Measurements from ENCODE around the gene HNRNPA1. TPM values are rescaled to one million over a fixed set of nuclear protein-coding genes. Genes with fewer than 3 reads are reported as not detected.
A peak's percentile ranks its signal among the peaks of the same experiment; 100 is the strongest.

HNRNPA1 gene
- total and polyA plus RNA-seq, 4 donors, result 645 to 1,277 (median 814) TPM

- ATAC-seq (ENCODE audit: low FRiP score) (no peak), DNase-seq (no peak)
- Histone ChIP-seq H3K36me3 (ENCODE audit: control insufficient read depth in 1 of 2, insufficient read depth in 2 of 2, low read length in 1 of 2) (peaks cover 0 to 3% of the 10 kb centered on the region in 2 donors), H3K27me3 (ENCODE audit: control insufficient read depth in 1 of 2, insufficient read depth in 2 of 2, low read length in 1 of 2) (no peaks in the 10 kb centered on the region), H3K9me3 (ENCODE audit: control insufficient read depth, low read length) (no peaks in the 10 kb centered on the region), H3K27ac (ENCODE audit: low read depth in 1 of 2, low read length in 2 of 2) (no peak overlapping the region), H3K4me3 (ENCODE audit: low read length in 2 of 2) (no peak overlapping the region), H3K4me1 (ENCODE audit: control insufficient read depth in 1 of 2, insufficient read depth in 2 of 2, low read length in 2 of 2) (no peaks in the 10 kb centered on the region)
- WGBS, 2 donors, result 95 to 98% methylated on average over 5 of the region's 5 CpGs
- intact Hi-C loops (cut with DNase I), result no loop called here
Observed at GRCh38 chr12:54249489-54249888, 31.0 kb upstream of the HNRNPA1 start.

- H3K4me1 ChIP-seq (ENCODE audit: control insufficient read depth in 1 of 2, insufficient read depth in 2 of 2, low read length in 2 of 2), result no peaks in the 10 kb centered on the region
- H3K9me3 ChIP-seq (ENCODE audit: control insufficient read depth, low read length), result no peaks in the 10 kb centered on the region
- H3K4me3 ChIP-seq (ENCODE audit: low read length in 2 of 2), result no peak overlapping the region
- ATAC-seq (ENCODE audit: low FRiP score) (peak; percentile 76), DNase-seq (no peak)
- H3K36me3 ChIP-seq (ENCODE audit: control insufficient read depth in 1 of 2, insufficient read depth in 2 of 2, low read length in 1 of 2), result peaks cover 0 to 3% of the 10 kb centered on the region in 2 donors
- intact Hi-C loops (cut with DNase I), result loop anchor here (5.0 to 10.0 kb wide), 2 partner anchors 36 to 113 kb away; partner anchors contain the start of gene GPR84 (in 2 of the 2)
- no peaks in the 10 kb centered on the region for H3K27me3 ChIP-seq (ENCODE audit: control insufficient read depth in 1 of 2, insufficient read depth in 2 of 2, low read length in 1 of 2)
- H3K27ac ChIP-seq (ENCODE audit: low read depth in 1 of 2, low read length in 2 of 2), result no peak overlapping the region
- WGBS, 2 donors, result 89% methylated on average over 1 of the region's 1 CpG
Observed at GRCh38 chr12:54251667-54252284, 28.8 kb upstream of the HNRNPA1 start.

- no peaks in the 10 kb centered on the region for H3K36me3 ChIP-seq (ENCODE audit: control insufficient read depth in 1 of 2, insufficient read depth in 2 of 2, low read length in 1 of 2)
- no peak overlapping the region for H3K27ac ChIP-seq (ENCODE audit: low read depth in 1 of 2, low read length in 2 of 2)
- peaks cover 0 to 1% of the 10 kb centered on the region in 2 donors for H3K4me1 ChIP-seq (ENCODE audit: control insufficient read depth in 1 of 2, insufficient read depth in 2 of 2, low read length in 2 of 2)
- WGBS, 2 donors, result 72 to 79% methylated on average over 4 of the region's 4 CpGs
- no peak overlapping the region for H3K4me3 ChIP-seq (ENCODE audit: low read length in 2 of 2)
- ATAC-seq (ENCODE audit: low FRiP score), result no peak
- no peaks in the 10 kb centered on the region for H3K27me3 ChIP-seq (ENCODE audit: control insufficient read depth in 1 of 2, insufficient read depth in 2 of 2, low read length in 1 of 2)
- DNase-seq, result no peak
- intact Hi-C loops (cut with DNase I), result loop anchor here (5.0 to 10.0 kb wide), 2 partner anchors 34 to 112 kb away; partner anchors contain the start of gene GPR84 (in 2 of the 2)
- no peaks in the 10 kb centered on the region for H3K9me3 ChIP-seq (ENCODE audit: control insufficient read depth, low read length)
Observed at GRCh38 chr12:54253240-54253639, 27.3 kb upstream of the HNRNPA1 start.

GRCh38 chr12:54257332-54257731 lies 23.2 kb upstream of the HNRNPA1 start:
- ATAC-seq (ENCODE audit: low FRiP score), result no peak
- intact Hi-C loops (cut with DNase I), result loop anchor here (5.0 to 10.0 kb wide), 2 partner anchors 40 to 107 kb away; partner anchors contain the start of gene GPR84 (in 2 of the 2)
- H3K27me3 ChIP-seq (ENCODE audit: control insufficient read depth in 1 of 2, insufficient read depth in 2 of 2, low read length in 1 of 2), result no peaks in the 10 kb centered on the region
- DNase-seq, result no peak
- no peaks in the 10 kb centered on the region for H3K9me3 ChIP-seq (ENCODE audit: control insufficient read depth, low read length)
- peak overlapping the region; percentile 51 to 61 for H3K27ac ChIP-seq (ENCODE audit: low read depth in 1 of 2, low read length in 2 of 2)
- WGBS, 2 donors, result 60 to 68% methylated on average over 8 of the region's 8 CpGs
- peaks cover 0 to 1% of the 10 kb centered on the region in 2 donors for H3K4me1 ChIP-seq (ENCODE audit: control insufficient read depth in 1 of 2, insufficient read depth in 2 of 2, low read length in 2 of 2)
- no peaks in the 10 kb centered on the region for H3K36me3 ChIP-seq (ENCODE audit: control insufficient read depth in 1 of 2, insufficient read depth in 2 of 2, low read length in 1 of 2)
- no peak overlapping the region for H3K4me3 ChIP-seq (ENCODE audit: low read length in 2 of 2)

GRCh38 chr12:54258201-54258681 lies 22.3 kb upstream of the HNRNPA1 start:
- Histone ChIP-seq H3K27me3 (ENCODE audit: control insufficient read depth in 1 of 2, insufficient read depth in 2 of 2, low read length in 1 of 2) (no peaks in the 10 kb centered on the region), H3K36me3 (ENCODE audit: control insufficient read depth in 1 of 2, insufficient read depth in 2 of 2, low read length in 1 of 2) (no peaks in the 10 kb centered on the region), H3K4me3 (ENCODE audit: low read length in 2 of 2) (no peak overlapping the region), H3K4me1 (ENCODE audit: control insufficient read depth in 1 of 2, insufficient read depth in 2 of 2, low read length in 2 of 2) (peaks cover 0 to 1% of the 10 kb centered on the region in 2 donors), H3K9me3 (ENCODE audit: control insufficient read depth, low read length) (no peaks in the 10 kb centered on the region), H3K27ac (ENCODE audit: low read depth in 1 of 2, low read length in 2 of 2) (peak overlapping the region; percentile 74 to 88)
- ATAC-seq (ENCODE audit: low FRiP score) (no peak), DNase-seq (no peak)
- intact Hi-C loops (cut with DNase I), result loop anchor here (2.0 to 10.0 kb wide), 3 partner anchors 21 to 107 kb away; partner anchors contain the start of gene GPR84 (in 2 of the 2)

GRCh38 chr12:54259194-54260011 lies 21.1 kb upstream of the HNRNPA1 start:
- ATAC-seq (ENCODE audit: low FRiP score), result peak; percentile 94
- DNase-seq, result peak; percentile 85 to 89
- peak overlapping the region; percentile 52 to 87 for H3K27ac ChIP-seq (ENCODE audit: low read depth in 1 of 2, low read length in 2 of 2)

GRCh38 chr12:54261815-54262402 lies 18.6 kb upstream of the HNRNPA1 start:
- H3K36me3 ChIP-seq (ENCODE audit: control insufficient read depth in 1 of 2, insufficient read depth in 2 of 2, low read length in 1 of 2), result no peaks in the 10 kb centered on the region
- DNase-seq (no peak), ATAC-seq (ENCODE audit: low FRiP score) (no peak)
- no peak overlapping the region for H3K27ac ChIP-seq (ENCODE audit: low read depth in 1 of 2, low read length in 2 of 2)
- 53% methylated on average over 5 of the region's 5 CpGs for WGBS, 2 donors
- intact Hi-C loops (cut with DNase I), result no loop called here
- no peaks in the 10 kb centered on the region for H3K9me3 ChIP-seq (ENCODE audit: control insufficient read depth, low read length)
- no peaks in the 10 kb centered on the region for H3K27me3 ChIP-seq (ENCODE audit: control insufficient read depth in 1 of 2, insufficient read depth in 2 of 2, low read length in 1 of 2)
- H3K4me1 ChIP-seq (ENCODE audit: control insufficient read depth in 1 of 2, insufficient read depth in 2 of 2, low read length in 2 of 2), result peaks cover 0 to 1% of the 10 kb centered on the region in 2 donors
- H3K4me3 ChIP-seq (ENCODE audit: low read length in 2 of 2), result no peak overlapping the region

More at GRCh38 chr12:54259194-54260011, 21.1 kb upstream of the HNRNPA1 start:
- Histone ChIP-seq H3K4me1 (ENCODE audit: control insufficient read depth in 1 of 2, insufficient read depth in 2 of 2, low read length in 2 of 2) (peaks cover 0 to 1% of the 10 kb centered on the region in 2 donors), H3K27me3 (ENCODE audit: control insufficient read depth in 1 of 2, insufficient read depth in 2 of 2, low read length in 1 of 2) (no peaks in the 10 kb centered on the region), H3K4me3 (ENCODE audit: low read length in 2 of 2) (peak overlapping the region; percentile 18 to 22), H3K9me3 (ENCODE audit: control insufficient read depth, low read length) (no peaks in the 10 kb centered on the region), H3K36me3 (ENCODE audit: control insufficient read depth in 1 of 2, insufficient read depth in 2 of 2, low read length in 1 of 2) (no peaks in the 10 kb centered on the region)
- 2 to 4% methylated on average over 11 of the region's 11 CpGs for WGBS, 2 donors
- intact Hi-C loops (cut with DNase I), result loop anchor here (2.0 to 10.0 kb wide), 3 partner anchors 19 to 105 kb away; partner anchors contain the start of gene GPR84 (in 2 of the 2)

- no peak for ATAC-seq (ENCODE audit: low FRiP score)
Observed at GRCh38 chr12:54262403-54262925, 18.1 kb upstream of the HNRNPA1 start.

More at GRCh38 chr12:54262403-54262925, 18.1 kb upstream of the HNRNPA1 start:
- intact Hi-C loops (cut with DNase I), result no loop called here
- Histone ChIP-seq H3K27ac (ENCODE audit: low read depth in 1 of 2, low read length in 2 of 2) (no peak overlapping the region), H3K4me3 (ENCODE audit: low read length in 2 of 2) (no peak overlapping the region), H3K36me3 (ENCODE audit: control insufficient read depth in 1 of 2, insufficient read depth in 2 of 2, low read length in 1 of 2) (no peaks in the 10 kb centered on the region), H3K27me3 (ENCODE audit: control insufficient read depth in 1 of 2, insufficient read depth in 2 of 2, low read length in 1 of 2) (no peaks in the 10 kb centered on the region), H3K4me1 (ENCODE audit: control insufficient read depth in 1 of 2, insufficient read depth in 2 of 2, low read length in 2 of 2) (peaks cover 0 to 1% of the 10 kb centered on the region in 2 donors), H3K9me3 (ENCODE audit: control insufficient read depth, low read length) (no peaks in the 10 kb centered on the region)
- 16 to 19% methylated on average over 4 of the region's 4 CpGs for WGBS, 2 donors
- DNase-seq, result no peak

Data from aorta (tissue), 5 donors.